Heart left ventricle (tissue), 16 donors: ENCODE data around the gene GRIN2C. TPM values are rescaled to one million over a fixed set of nuclear protein-coding genes. Genes with fewer than 3 reads are reported as not detected.

Experiments used
- ATAC-seq, 4 donors: fragments of 200-7000 bp; cut with Tn5 transposase; one replicate each; pipeline ENCODE4 v1.9.1; 2020 to 2022; ENCODE audit warnings: moderate library complexity in 4 of 4, mild to moderate bottlenecking in 3 of 4, moderate number of reproducible peaks in 1 of 4
- DNase-seq, 5 donors: peaks; one replicate each; pipeline ENCODE4 v3.0.0-alpha.2; 2020
- H3K27ac ChIP-seq, 12 donors: fragments of 200-600 bp; sonication (generic) in 4 of 12; one replicate each; pipeline versions ENCODE4 v1.5.0 to v1.8.0; 2016 to 2022; ENCODE audit warnings: mild to moderate bottlenecking in 2 of 12
- H3K27me3 ChIP-seq, 9 donors: fragments of 200-600 bp; sonication (generic) in 2 of 9; one replicate each; pipeline versions ENCODE4 v1.5.1 to v1.8.0; 2016 to 2022; ENCODE audit warnings: mild to moderate bottlenecking in 3 of 9
- H3K36me3 ChIP-seq, 9 donors: fragments of 200-600 bp; sonication (generic) in 2 of 9; one replicate each; pipeline versions ENCODE4 v1.5.0 to v1.8.0; 2018 to 2022; ENCODE audit warnings: mild to moderate bottlenecking in 2 of 9
- H3K4me1 ChIP-seq, 12 donors: fragments of 200-600 bp; sonication (generic) in 4 of 12; one replicate each; pipeline versions ENCODE4 v1.5.0 to v1.8.0; 2016 to 2022; ENCODE audit warnings: mild to moderate bottlenecking in 3 of 12
- H3K4me3 ChIP-seq, 12 donors: fragments of 200-600 bp; sonication (generic) in 4 of 12; one replicate each; pipeline versions ENCODE4 v1.5.0 to v1.8.0; 2017 to 2022; ENCODE audit warnings: mild to moderate bottlenecking in 9 of 12, moderate library complexity in 4 of 12
- H3K9me3 ChIP-seq, 12 donors: fragments of 200-600 bp; sonication (generic) in 4 of 12; one replicate each; pipeline versions ENCODE4 v1.5.0 to v1.8.0; 2016 to 2022; ENCODE audit warnings: mild to moderate bottlenecking in 1 of 12
- POLR2A ChIP-seq, 2 donors: fragments of 450-650 bp; IDR thresholded peaks; one replicate each; pipeline ENCODE4 v1.6.1; 2017; ENCODE audit warnings: antibody characterized with exemption in 2 of 2, mild to moderate bottlenecking in 2 of 2, moderate library complexity in 2 of 2
- WGBS, 4 donors: extraction: QIAGEN DNeasy Blood & Tissue Kit in 2 of 4; methylation state at CpG; one replicate each; pipeline versions ENCODE4 v1.1.5 to v1.1.7; 2013 to 2018; 5-methylcytosine and 5-hydroxymethylcytosine counted together
- intact Hi-C, 10 donors: fragments of 100-400 bp; cut with DNase I; formaldehyde crosslinking; loops; one replicate each; pipeline versions ENCODE4 v1.11.1 to v1.14.2; 2022
- polyA plus RNA-seq, 2 donors: library from polyadenylated mRNA; stranded (reverse); fragments of 200-250 nt; gene quantifications; one replicate each; pipeline ENCODE4 v1.2.3, GENCODE V29; 2013
- total RNA-seq, 9 donors: library from RNA; depleted of rRNA in 2 of 9; stranded (reverse); fragments of >200 nt in 2 of 9; fragmentation: NEBNext Ultra II Directional in 3 of 9; extraction: Animal tissue kit (Norgen Biotek cat#: 25700) in 3 of 9; gene quantifications; one replicate each; pipeline versions ENCODE4 v1.1.0 to v1.2.4, GENCODE V29; 2016 to 2023
- TF ChIP-seq, protein P1 (sequence below), 12 donors: fragments of 200-600 bp; sonication (generic) in 4 of 12; IDR thresholded peaks; one replicate each; pipeline versions ENCODE4 v1.5.0 to v1.8.0; 2018 to 2022; ENCODE audit warnings: antibody characterized with exemption in 12 of 12, mild to moderate bottlenecking in 5 of 12
- donor health status: ischemic (EF 13 %, LVEDD 7.1; RV severe dilation, severe dysfunction).
- donor health status: healthy with polysubstance abuse.
- donor health status: DM: no; HTN: yes; CAD: no.
- donor health status: DM: no; HTN: no; CAD: no.
- donor health status: ischemic (EF 25% LVEDD 6.9; RV normal size, moderate dysfunction).
- donor health status: ischemic (EF 25% LVEDD 5.7; RV mildly dilated, moderate dysfunction).
- donor health status: healthy.
- donor health status: DM: yes; HTN: yes; CAD: no.
- donor health status: ischemic (EF 35%, LVEDD 5.7; RV mildly dilated, moderate dysfunction).
- donor health status: nonischemic (EF 11% LVEDD 7.7; RV severe dilation, severe dysfunction).
- donor health status: DM: yes; HTN: yes; CAD: no.
- donor health status: PGD.
- donor health status: ischemic (EF 29% LVEDD 5.4; RV normal size, mild dysfunction).
- donor health status: nonischemic (EF 23%, LVEDD 6.1; RV moderate dilation, normal function).

Gene GRIN2C
- total and polyA plus RNA-seq, 11 donors, result 0.09 to 3.1 (median 0.40) TPM

DNA sequence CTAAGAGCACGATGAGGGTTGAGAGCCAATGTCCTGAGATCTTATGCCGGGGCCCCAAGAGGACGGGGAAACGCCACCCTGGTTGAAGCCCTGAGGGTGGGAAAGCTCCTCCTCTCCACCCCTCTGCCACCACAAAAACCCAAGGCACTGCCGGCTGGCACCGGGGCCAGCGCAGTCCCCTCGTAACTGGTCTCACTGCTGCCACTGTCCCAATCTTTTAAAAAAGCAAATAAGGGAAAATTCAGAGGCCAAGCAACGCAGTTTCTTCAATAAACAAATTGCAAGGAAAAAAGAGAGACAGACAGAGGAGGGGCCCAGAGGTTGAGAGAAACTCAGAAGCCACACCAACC lies 6.7 kb downstream of the GRIN2C start:
- TF ChIP-seq POLR2A (IDR thresholded peaks at IDR 0.05), result no peak
- TF ChIP-seq, protein P1, sequence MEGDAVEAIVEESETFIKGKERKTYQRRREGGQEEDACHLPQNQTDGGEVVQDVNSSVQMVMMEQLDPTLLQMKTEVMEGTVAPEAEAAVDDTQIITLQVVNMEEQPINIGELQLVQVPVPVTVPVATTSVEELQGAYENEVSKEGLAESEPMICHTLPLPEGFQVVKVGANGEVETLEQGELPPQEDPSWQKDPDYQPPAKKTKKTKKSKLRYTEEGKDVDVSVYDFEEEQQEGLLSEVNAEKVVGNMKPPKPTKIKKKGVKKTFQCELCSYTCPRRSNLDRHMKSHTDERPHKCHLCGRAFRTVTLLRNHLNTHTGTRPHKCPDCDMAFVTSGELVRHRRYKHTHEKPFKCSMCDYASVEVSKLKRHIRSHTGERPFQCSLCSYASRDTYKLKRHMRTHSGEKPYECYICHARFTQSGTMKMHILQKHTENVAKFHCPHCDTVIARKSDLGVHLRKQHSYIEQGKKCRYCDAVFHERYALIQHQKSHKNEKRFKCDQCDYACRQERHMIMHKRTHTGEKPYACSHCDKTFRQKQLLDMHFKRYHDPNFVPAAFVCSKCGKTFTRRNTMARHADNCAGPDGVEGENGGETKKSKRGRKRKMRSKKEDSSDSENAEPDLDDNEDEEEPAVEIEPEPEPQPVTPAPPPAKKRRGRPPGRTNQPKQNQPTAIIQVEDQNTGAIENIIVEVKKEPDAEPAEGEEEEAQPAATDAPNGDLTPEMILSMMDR (IDR thresholded peaks at IDR 0.05), result no peak
- Histone ChIP-seq H3K9me3 (no peaks in the 10 kb centered on the region), H3K36me3 (no peaks in the 10 kb centered on the region), H3K27me3 (peaks cover 18 to 71% (median 44%) of the 10 kb centered on the region in 9 donors), H3K4me3 (no peak overlapping the region), H3K4me1 (peaks cover 0 to 11% (median 0%) of the 10 kb centered on the region in 12 donors), H3K27ac (no peak overlapping the region)
- intact Hi-C loops, result no loop called here
- DNase-seq (no peak), ATAC-seq (no peak)
- WGBS, 4 donors, result 21 to 62% (median 32%) methylated on average over 5 to 9 of the region's 9 CpGs

DNA sequence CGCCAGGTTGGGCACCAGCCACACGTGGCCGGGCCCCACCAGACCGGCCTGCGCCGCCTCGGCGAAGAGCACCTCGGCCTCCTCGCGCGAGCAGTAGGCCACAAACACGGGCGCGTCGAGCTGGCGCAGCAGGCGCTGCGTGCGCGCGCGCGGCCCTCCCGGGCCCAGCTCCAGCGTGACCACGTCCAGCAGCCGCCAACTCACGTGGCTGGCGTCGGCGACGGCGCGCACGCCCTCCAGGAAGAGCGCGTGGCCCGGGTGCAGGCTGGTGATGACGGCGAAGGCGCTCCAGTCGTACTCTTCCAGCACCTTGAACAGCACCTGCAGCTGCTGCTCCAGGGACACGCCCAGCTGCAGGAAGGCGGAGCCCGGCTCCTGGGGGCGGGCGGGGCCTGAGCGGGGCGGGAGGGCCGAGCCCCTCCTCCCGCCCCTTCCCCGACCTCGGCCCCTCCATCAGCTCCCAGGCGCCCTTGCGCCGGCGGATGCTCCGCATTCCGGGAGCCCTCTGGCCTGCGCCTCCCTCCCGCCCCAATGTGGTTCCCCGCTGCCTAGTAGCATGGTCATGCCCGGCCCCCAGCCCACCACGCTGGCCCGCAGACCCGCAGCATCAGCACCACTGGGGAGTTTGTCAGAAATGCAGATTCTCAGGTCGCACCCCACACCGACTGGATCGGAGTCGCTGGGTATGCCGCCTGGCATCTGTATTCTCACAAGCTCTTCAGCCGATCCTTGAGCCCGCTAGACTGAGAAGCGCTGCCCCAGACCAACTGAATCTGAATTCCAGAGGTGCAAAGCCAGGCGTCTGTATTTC lies 7.2 kb downstream of the GRIN2C start:
- no peak for TF ChIP-seq POLR2A (IDR thresholded peaks at IDR 0.05)
- TF ChIP-seq, protein P1 (IDR thresholded peaks at IDR 0.05), result no peak
- Histone ChIP-seq H3K4me3 (peak overlapping the region in 1 of 12 donors; percentile 23), H3K4me1 (peaks cover 0 to 11% (median 0%) of the 10 kb centered on the region in 12 donors), H3K36me3 (no peaks in the 10 kb centered on the region), H3K27ac (no peak overlapping the region), H3K9me3 (no peaks in the 10 kb centered on the region), H3K27me3 (peaks cover 18 to 66% (median 44%) of the 10 kb centered on the region in 9 donors)
- no peak for ATAC-seq
- intact Hi-C loops, result no loop called here
- DNase-seq, result no peak
- 6 to 15% (median 11%) methylated on average over 4 to 76 of the region's 76 CpGs for WGBS, 4 donors

DNA sequence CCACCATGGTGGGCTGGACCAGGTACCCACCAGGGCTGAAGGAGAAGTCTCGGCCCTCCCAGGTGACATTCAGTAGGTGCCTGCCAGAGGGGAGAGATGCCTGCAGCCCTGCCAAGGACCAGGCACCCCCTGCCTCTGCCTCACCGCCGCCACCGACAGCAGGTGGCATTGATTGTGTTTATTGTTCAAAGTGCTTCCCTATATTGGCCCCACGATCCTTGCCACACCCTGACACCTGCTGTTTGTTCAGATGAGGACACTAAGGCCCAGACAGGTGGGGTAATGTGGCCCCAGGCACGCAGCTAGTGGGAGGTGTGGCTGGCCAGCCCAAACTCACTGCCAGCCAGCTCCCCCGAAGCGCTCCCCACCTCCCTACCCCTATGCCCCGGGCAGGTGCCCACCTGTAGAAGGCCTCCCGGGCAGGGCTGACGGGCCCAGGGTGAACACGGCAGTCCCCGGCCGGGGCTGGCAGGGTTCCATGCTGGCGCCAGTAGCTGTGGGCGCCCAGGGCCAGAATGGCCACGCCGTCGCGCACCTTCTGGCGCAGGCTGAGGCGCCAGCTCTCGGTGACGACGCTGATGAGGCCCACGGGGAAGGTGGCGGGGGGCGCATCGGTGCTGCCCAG lies 8.0 kb downstream of the GRIN2C start:
- no peak for TF ChIP-seq POLR2A (IDR thresholded peaks at IDR 0.05)
- TF ChIP-seq, protein P1 (IDR thresholded peaks at IDR 0.05), result no peak
- H3K4me3 ChIP-seq, result no peak overlapping the region
- no peak overlapping the region for H3K27ac ChIP-seq
- no peaks in the 10 kb centered on the region for H3K36me3 ChIP-seq
- no peak for ATAC-seq
- peaks cover 18 to 62% (median 44%) of the 10 kb centered on the region in 9 donors for H3K27me3 ChIP-seq
- 63 to 82% (median 68%) methylated on average over 5 to 29 of the region's 29 CpGs for WGBS, 4 donors
- intact Hi-C loops, result no loop called here
- DNase-seq, result no peak
- H3K4me1 ChIP-seq, result peaks cover 0 to 11% (median 0%) of the 10 kb centered on the region in 12 donors
- no peaks in the 10 kb centered on the region for H3K9me3 ChIP-seq

DNA sequence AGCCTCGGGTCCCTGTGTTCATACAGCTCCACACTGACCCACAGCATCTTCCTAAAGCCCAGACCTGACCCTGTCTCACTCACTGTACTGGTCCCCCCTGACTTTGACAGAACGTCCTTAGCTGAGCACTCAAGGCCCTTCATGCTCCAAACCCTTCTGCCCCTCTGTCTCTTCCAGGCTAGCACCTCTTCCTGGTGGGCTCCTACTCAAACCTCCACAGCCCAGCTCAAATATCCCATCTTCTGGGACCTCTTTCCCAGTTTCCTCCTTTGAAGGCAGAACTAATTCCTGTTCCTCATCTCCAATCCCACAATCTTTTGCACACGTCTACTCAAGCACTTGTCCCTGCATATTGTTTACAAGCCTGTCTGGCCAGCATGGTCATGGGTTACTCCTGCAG lies 8.8 kb downstream of the GRIN2C start:
- Histone ChIP-seq H3K4me3 (no peak overlapping the region), H3K36me3 (no peaks in the 10 kb centered on the region), H3K27me3 (peaks cover 18 to 59% (median 42%) of the 10 kb centered on the region in 9 donors), H3K27ac (no peak overlapping the region), H3K4me1 (peaks cover 0 to 11% (median 0%) of the 10 kb centered on the region in 12 donors), H3K9me3 (no peaks in the 10 kb centered on the region)
- intact Hi-C loops, result no loop called here
- no peak for DNase-seq
- WGBS, 4 donors, result 56 to 70% (median 63%) methylated on average over 3 of the region's 3 CpGs
- ATAC-seq, result no peak
- TF ChIP-seq POLR2A (IDR thresholded peaks at IDR 0.05), result no peak
- TF ChIP-seq, protein P1 (IDR thresholded peaks at IDR 0.05), result no peak
